ENCODE measurements around the gene RASAL2.

Gene RASAL2

DNA sequence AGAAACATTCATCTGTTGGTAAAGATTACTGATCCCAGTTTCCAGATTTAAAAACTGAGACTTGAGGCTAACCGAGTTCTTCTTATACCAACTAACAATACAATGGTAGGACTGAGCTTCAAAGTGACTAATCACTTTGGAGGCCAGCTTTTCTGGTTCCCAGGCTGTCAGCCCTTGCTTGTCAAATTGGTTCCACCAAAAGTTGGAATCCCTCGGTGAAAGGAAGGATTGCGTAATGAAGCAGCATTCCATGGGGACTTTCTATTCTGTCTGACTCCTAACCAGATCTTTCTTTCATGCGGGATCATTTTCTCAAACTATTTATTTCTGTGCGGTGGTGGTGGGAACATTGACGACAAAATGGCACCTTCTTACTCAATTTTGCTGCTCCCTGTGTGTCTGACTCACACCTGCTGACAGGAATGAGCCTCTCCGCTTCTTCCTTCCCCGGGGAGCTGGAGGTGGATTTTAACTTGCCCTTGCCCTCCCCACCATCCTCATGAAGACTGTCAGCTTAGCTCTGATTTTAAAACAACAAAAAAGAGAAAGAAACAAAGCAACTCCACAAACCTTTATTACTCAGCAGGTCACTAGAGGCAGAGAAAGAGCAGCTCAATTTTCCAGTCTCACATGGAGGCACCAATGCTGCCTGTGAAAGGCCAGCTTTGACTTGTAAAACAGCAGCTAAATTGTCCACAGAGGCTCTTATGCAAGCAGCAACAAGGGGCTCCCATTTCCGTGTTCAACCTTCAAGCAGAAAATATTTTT is 32.9 kb upstream of the RASAL2 start:
- TF ChIP-seq, protein P1, sequence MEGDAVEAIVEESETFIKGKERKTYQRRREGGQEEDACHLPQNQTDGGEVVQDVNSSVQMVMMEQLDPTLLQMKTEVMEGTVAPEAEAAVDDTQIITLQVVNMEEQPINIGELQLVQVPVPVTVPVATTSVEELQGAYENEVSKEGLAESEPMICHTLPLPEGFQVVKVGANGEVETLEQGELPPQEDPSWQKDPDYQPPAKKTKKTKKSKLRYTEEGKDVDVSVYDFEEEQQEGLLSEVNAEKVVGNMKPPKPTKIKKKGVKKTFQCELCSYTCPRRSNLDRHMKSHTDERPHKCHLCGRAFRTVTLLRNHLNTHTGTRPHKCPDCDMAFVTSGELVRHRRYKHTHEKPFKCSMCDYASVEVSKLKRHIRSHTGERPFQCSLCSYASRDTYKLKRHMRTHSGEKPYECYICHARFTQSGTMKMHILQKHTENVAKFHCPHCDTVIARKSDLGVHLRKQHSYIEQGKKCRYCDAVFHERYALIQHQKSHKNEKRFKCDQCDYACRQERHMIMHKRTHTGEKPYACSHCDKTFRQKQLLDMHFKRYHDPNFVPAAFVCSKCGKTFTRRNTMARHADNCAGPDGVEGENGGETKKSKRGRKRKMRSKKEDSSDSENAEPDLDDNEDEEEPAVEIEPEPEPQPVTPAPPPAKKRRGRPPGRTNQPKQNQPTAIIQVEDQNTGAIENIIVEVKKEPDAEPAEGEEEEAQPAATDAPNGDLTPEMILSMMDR (IDR thresholded peaks at IDR 0.05; ENCODE audit: control insufficient read depth, extremely low read depth, insufficient read depth), result no peak
- H3K4me3 ChIP-seq (ENCODE audit: low read depth, low read length), result no peak overlapping the region
- DNase-seq (ENCODE audit: low read depth), result no peak

DNA sequence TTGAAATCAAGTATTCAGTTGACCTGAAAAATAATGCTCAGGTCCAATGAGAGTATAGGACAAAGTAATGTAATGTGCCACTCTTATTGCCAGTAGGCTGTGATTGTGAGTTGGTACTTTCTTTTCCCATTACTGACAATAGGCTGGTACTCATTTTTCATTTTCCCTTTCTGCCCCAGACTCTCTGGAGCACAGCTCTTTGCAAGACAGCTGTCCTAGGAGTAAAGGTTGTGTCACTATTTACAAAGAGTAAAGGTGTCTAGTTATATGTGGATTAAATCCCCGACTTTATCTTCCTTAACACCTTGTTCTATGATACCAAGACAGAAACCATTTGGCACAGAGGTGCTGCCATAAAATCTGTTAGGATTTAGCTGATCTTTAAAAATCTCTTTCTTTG is 32.3 kb upstream of the RASAL2 start:
- TF ChIP-seq, protein P1 (IDR thresholded peaks at IDR 0.05; ENCODE audit: control insufficient read depth, extremely low read depth, insufficient read depth), result no peak
- no peak for DNase-seq (ENCODE audit: low read depth)

DNA sequence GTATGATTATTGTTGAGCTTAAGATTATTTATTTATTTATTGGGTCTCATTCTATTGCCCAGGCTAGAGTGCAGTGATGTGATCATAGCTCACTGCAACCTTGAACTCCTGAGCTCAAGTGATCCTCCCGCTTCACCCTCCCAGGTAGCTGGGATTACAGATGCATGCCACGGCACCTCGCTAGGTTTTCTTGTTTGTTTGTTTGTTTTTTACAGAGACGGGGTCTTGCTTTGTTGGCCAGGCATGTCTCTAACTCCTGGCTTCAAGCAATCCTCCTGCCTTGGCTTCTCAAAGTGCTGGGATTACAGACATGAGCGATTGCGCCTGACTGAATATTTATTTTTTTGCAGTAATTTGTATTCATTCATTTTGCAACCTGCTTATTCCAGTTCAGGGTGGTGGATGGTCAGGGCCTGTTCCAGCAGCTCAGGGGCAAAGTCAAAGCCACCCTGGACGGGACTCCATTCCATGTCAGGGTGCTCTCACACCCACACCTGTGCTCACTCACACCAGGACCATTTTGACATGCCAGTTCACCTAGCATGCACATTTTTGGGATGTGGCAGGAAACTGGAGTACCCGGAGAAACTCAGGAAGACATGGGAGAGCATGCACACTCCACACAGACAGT is 29.6 kb upstream of the RASAL2 start:
- TF ChIP-seq, protein P1 (IDR thresholded peaks at IDR 0.05; ENCODE audit: control insufficient read depth, extremely low read depth, insufficient read depth), result no peak
- H3K4me3 ChIP-seq (ENCODE audit: low read depth, low read length), result no peak overlapping the region
- DNase-seq (ENCODE audit: low read depth), result no peak

More for the DNA sequence above, 32.3 kb upstream of the RASAL2 start:
- H3K4me3 ChIP-seq (ENCODE audit: low read depth, low read length), result no peak overlapping the region

DNA sequence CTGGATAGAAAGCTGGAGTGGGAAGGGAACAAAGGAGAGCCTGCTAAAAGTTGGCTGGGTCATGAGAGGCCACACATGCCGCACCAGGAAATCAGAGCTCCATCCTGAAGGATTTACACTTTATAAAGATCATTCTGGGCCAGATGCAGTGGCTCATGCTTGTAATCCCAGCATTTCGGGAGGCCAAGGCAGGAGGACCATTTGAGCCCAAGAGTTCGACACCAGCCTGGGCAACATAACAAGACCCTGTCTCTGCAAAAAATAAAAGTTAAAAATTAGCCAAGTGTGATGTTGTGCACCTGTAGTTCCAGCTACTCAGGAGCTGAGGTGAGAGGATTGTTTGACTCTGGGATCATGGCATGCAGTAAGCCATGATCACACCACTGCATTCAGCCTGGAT is 28.7 kb upstream of the RASAL2 start:
- H3K4me3 ChIP-seq (ENCODE audit: low read depth, low read length), result no peak overlapping the region
- TF ChIP-seq, protein P1 (IDR thresholded peaks at IDR 0.05; ENCODE audit: control insufficient read depth, extremely low read depth, insufficient read depth), result no peak
- DNase-seq (ENCODE audit: low read depth), result no peak

DNA sequence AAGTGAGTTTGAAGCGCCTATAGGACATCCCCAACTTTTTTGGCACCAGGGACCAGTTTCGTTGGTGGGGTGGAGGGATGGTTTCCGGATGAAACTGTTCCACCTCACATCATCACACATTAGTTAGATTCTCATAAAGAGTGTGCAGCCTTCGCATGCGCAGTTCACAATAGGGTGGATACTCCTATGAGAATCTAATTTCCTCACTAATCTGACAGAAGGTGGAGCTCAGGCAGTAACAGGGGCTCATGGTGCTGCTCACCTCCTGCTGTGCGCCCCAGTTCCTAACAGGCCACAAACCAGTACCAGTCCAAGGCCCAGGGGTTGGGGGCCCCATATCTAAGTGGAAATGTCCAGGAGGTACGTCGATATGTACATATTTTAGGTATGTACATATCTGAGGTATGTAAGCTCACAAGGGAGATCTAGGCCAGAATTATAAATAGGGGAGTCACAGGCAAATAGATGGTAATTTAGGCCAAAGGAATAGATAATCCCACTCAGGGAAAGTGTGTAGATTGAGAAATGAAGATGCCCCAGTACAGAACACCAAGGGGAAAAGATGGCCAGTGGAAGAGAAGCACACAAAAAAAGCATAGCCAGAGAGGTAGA is 27.5 kb upstream of the RASAL2 start:
- DNase-seq (ENCODE audit: low read depth), result no peak
- no peak overlapping the region for H3K4me3 ChIP-seq (ENCODE audit: low read depth, low read length)
- TF ChIP-seq, protein P1 (IDR thresholded peaks at IDR 0.05; ENCODE audit: control insufficient read depth, extremely low read depth, insufficient read depth), result no peak

DNA sequence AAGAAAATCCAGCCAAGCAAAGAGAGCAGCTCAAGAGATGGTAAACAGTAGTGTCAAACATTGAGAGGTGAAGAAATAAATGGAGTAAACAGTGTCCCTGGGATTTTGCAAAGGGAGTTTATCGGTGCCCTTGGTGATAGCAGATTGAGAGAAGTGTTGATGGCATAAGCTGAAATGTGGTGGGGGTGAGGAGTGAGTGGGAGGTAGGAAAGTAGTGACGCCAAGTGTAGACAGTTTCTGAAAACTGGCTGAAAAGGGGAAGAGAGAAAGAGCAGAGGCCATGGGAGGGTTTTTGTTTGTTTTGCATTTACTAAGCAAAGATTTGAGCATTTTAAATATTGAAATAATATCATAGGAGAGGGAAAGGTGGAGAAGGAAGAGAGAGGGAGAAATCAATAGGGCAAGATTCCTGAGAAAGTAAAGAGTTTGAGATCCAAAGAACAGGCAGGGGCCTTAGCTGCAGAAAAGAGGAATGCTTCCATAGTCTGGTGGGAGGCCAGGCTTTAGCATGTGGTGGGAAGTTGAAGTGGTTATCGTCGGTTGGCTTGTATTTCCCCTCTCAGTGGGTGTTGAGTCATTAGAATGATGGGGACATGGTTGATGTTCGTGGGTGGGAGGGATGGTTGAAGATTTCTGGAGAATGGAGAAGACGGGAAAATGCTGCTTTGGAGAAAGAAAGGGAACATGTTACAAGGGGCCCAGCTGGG is 26.8 kb upstream of the RASAL2 start:
- H3K4me3 ChIP-seq (ENCODE audit: low read depth, low read length), result no peak overlapping the region
- TF ChIP-seq, protein P1 (IDR thresholded peaks at IDR 0.05; ENCODE audit: control insufficient read depth, extremely low read depth, insufficient read depth), result no peak
- DNase-seq (ENCODE audit: low read depth), result no peak

All from LNCaP clone FGC (cell line).